DMS53 treated with DMSO at 0.1 percent for 48 hours (cell line): Measurements from ENCODE around the gene INO80D.
"Not testable (repeated sequence)": the region's sequence is repeated elsewhere in the genome, so short reads cannot be mapped to it uniquely, and the experiment has no call there.

ENCODE experiments used
- DNase-seq: peaks from one replicate; lab custom pipeline; 2025; ENCODE audit not compliant: unreplicated experiment; lab: John Stamatoyannopoulos, UW

The INO80D gene

GRCh38 chr2:206083602-206084438 lies 2.2 kb downstream of the INO80D start:
- DNase-seq = no peak

- no peak for DNase-seq
These were observed 3.6 kb downstream of the INO80D start for GRCh38 chr2:206082298-206082843.

GRCh38 chr2:206080927-206081326 lies 5.0 kb downstream of the INO80D start:
- no peak for DNase-seq

GRCh38 chr2:206079699-206080465 lies 6.1 kb downstream of the INO80D start:
- no peak for DNase-seq

GRCh38 chr2:206077879-206078278 lies 8.1 kb downstream of the INO80D start:
- not testable (repeated sequence) for DNase-seq

GRCh38 chr2:206075113-206075512 lies 10.9 kb downstream of the INO80D start:
- no peak for DNase-seq

- DNase-seq = no peak
These were observed 14.2 kb downstream of the INO80D start for GRCh38 chr2:206071807-206072206.

- no peak for DNase-seq
These were observed 16.6 kb downstream of the INO80D start for GRCh38 chr2:206069417-206069816.

- DNase-seq = no peak
These were observed 17.8 kb downstream of the INO80D start for GRCh38 chr2:206068207-206068606.

- DNase-seq = no peak
These were observed 21.9 kb downstream of the INO80D start for GRCh38 chr2:206064077-206064476.

- DNase-seq = no peak
These were observed 22.3 kb downstream of the INO80D start for GRCh38 chr2:206063635-206064034.

GRCh38 chr2:206062724-206063123 lies 23.2 kb downstream of the INO80D start:
- DNase-seq = no peak

GRCh38 chr2:206056286-206056685 lies 29.7 kb downstream of the INO80D start:
- no peak for DNase-seq

- DNase-seq = no peak
These were observed 31.0 kb downstream of the INO80D start for GRCh38 chr2:206054952-206055351.

GRCh38 chr2:206051912-206052311 lies 34.1 kb downstream of the INO80D start:
- no peak for DNase-seq

GRCh38 chr2:206049392-206049791 lies 36.6 kb downstream of the INO80D start:
- no peak for DNase-seq

- no peak for DNase-seq
These were observed 40.7 kb downstream of the INO80D start for GRCh38 chr2:206045251-206045650.

- no peak for DNase-seq
These were observed 45.4 kb downstream of the INO80D start for GRCh38 chr2:206040525-206040924.

GRCh38 chr2:206035393-206035792 lies 50.6 kb downstream of the INO80D start:
- not testable (repeated sequence) for DNase-seq

GRCh38 chr2:206033452-206033851 lies 52.5 kb downstream of the INO80D start:
- DNase-seq = not testable (repeated sequence)

GRCh38 chr2:206031950-206032567 lies 53.9 kb downstream of the INO80D start:
- DNase-seq = no peak
